ENCODE measurements around the gene ZNRF3.
"Not testable (repeated sequence)": the region's sequence is repeated elsewhere in the genome, so short reads cannot be mapped to it uniquely, and the experiment has no call there.

ZNRF3 gene

GRCh38 chr22:28882878-28883656 is at the start of gene ZNRF3:
Gene ZNRF3 (plus strand): TSS chr22:28883572. CDS start chr22:28883767, 195 bp downstream.
- DNase-seq, result peak; percentile 89 to 93

- no peak for DNase-seq
These were observed 47.7 kb upstream of the ZNRF3 start for GRCh38 chr22:28835630-28836189.

- DNase-seq, result no peak
These were observed 45.7 kb upstream of the ZNRF3 start for GRCh38 chr22:28837640-28838039.

- DNase-seq, result no peak
These were observed 44.4 kb upstream of the ZNRF3 start for GRCh38 chr22:28838971-28839370.

- no peak for DNase-seq
These were observed 42.3 kb upstream of the ZNRF3 start for GRCh38 chr22:28841111-28841510.

- no peak for DNase-seq
These were observed 39.7 kb upstream of the ZNRF3 start for GRCh38 chr22:28843633-28844032.

- not testable (repeated sequence) for DNase-seq
These were observed 39.1 kb upstream of the ZNRF3 start for GRCh38 chr22:28844277-28844676.

- DNase-seq, result no peak
These were observed 36.4 kb upstream of the ZNRF3 start for GRCh38 chr22:28846994-28847393.

- peak; percentile 24 to 65 for DNase-seq
These were observed 27.8 kb upstream of the ZNRF3 start for GRCh38 chr22:28855355-28856094.

- DNase-seq, result no peak
These were observed 27.3 kb upstream of the ZNRF3 start for GRCh38 chr22:28856095-28856455.

GRCh38 chr22:28857288-28857687 is 26.1 kb upstream of the ZNRF3 start:
- no peak for DNase-seq

- no peak for DNase-seq
These were observed 18.3 kb upstream of the ZNRF3 start for GRCh38 chr22:28864878-28865596.

- no peak for DNase-seq
These were observed 16.2 kb upstream of the ZNRF3 start for GRCh38 chr22:28867191-28867590.

- DNase-seq, result peak; percentile 16 to 46
These were observed 15.0 kb upstream of the ZNRF3 start for GRCh38 chr22:28868389-28868788.

GRCh38 chr22:28869736-28870135 is 13.6 kb upstream of the ZNRF3 start:
- no peak for DNase-seq

- DNase-seq, result no peak
These were observed 10.0 kb upstream of the ZNRF3 start for GRCh38 chr22:28873183-28873963.

- no peak for DNase-seq
These were observed 9.3 kb upstream of the ZNRF3 start for GRCh38 chr22:28874061-28874460.

GRCh38 chr22:28874811-28875320 is 8.5 kb upstream of the ZNRF3 start:
- no peak for DNase-seq

GRCh38 chr22:28882545-28882877 is 861 bp upstream of the ZNRF3 start:
- peak in 1 of 2 donors; percentile 4 for DNase-seq

- no peak for DNase-seq
These were observed 215 bp downstream of the ZNRF3 start for GRCh38 chr22:28883657-28883916.

- peak in 1 of 2 donors; percentile 48 for DNase-seq
These were observed 760 bp downstream of the ZNRF3 start for GRCh38 chr22:28883917-28884746.

All from CD4-positive, alpha-beta T cell treated with Interferon alpha-2 for 1 hour (primary cell).